DLD1 (cell line): Measurements from ENCODE around the gene ADARB1.

Experiments used
- in situ Hi-C: cut with HindIII; loops from 2 replicates; pipeline ENCODE4 v1.10.0; 2017; ENCODE audit warnings: low sequenced_read_pairs

Gene ADARB1

GRCh38 chr21:45241357-45241756, 167.0 kb downstream of the ADARB1 start:
- in situ Hi-C loops = no loop called here

GRCh38 chr21:45243603-45244002, 169.2 kb downstream of the ADARB1 start:
- in situ Hi-C loops = no loop called here

GRCh38 chr21:45244799-45245340, 170.5 kb downstream of the ADARB1 start:
- in situ Hi-C loops = no loop called here

- in situ Hi-C loops = no loop called here
Observed at GRCh38 chr21:45246386-45247320, 172.3 kb downstream of the ADARB1 start.

- in situ Hi-C loops = no loop called here
Observed at GRCh38 chr21:45248301-45248892, 174.0 kb downstream of the ADARB1 start.

- in situ Hi-C loops = no loop called here
Observed at GRCh38 chr21:45248893-45249381, 174.6 kb downstream of the ADARB1 start.

- in situ Hi-C loops = no loop called here
Observed at GRCh38 chr21:45249626-45250025, 175.2 kb downstream of the ADARB1 start.

GRCh38 chr21:45250272-45250671, 175.9 kb downstream of the ADARB1 start:
- in situ Hi-C loops = no loop called here

- in situ Hi-C loops = no loop called here
Observed at GRCh38 chr21:45250914-45251634, 176.7 kb downstream of the ADARB1 start.

GRCh38 chr21:45251635-45252447, 177.5 kb downstream of the ADARB1 start:
- in situ Hi-C loops = no loop called here

- in situ Hi-C loops = no loop called here
Observed at GRCh38 chr21:45252448-45252925, 178.1 kb downstream of the ADARB1 start.

- in situ Hi-C loops = no loop called here
Observed at GRCh38 chr21:45253180-45253579, 178.8 kb downstream of the ADARB1 start.

- in situ Hi-C loops = no loop called here
Observed at GRCh38 chr21:45253633-45254459, 179.5 kb downstream of the ADARB1 start.

GRCh38 chr21:45254460-45254930, 180.1 kb downstream of the ADARB1 start:
- in situ Hi-C loops = no loop called here

- in situ Hi-C loops = no loop called here
Observed at GRCh38 chr21:45255381-45256020, 181.1 kb downstream of the ADARB1 start.

- in situ Hi-C loops = no loop called here
Observed at GRCh38 chr21:45256021-45256911, 181.9 kb downstream of the ADARB1 start.

- in situ Hi-C loops = no loop called here
Observed at GRCh38 chr21:45256912-45257672, 182.7 kb downstream of the ADARB1 start.
